Calu3 (cell line): Measurements from ENCODE around the gene NUDCD3. TPM values are rescaled to one million over a fixed set of nuclear protein-coding genes. Genes with fewer than 3 reads are reported as not detected.
"Not testable (repeated sequence)": the region's sequence is repeated elsewhere in the genome, so short reads cannot be mapped to it uniquely, and the experiment has no call there.

ENCODE experiments used
- BruUV-seq: library from RNA; stranded (reverse); fragments of 400-500 nt; replicated peaks from 2 replicates; lab custom pipeline; 2021; lab: Mats Ljungman, UMichigan
- CTCF ChIA-PET: fragments of 300-600 bp; sonication (Branson Sonifier 250); formaldehyde crosslinking; loops from one replicate; lab custom pipeline; 2022; ENCODE audit warnings: antibody characterized with exemption; lab: Charles Lee
- DNase-seq: peaks from one replicate; pipeline ENCODE4 v3.0.0; 2022
- H3K27ac Mint-ChIP-seq: one replicate; pipeline ENCODE4 v1.8.0; 2022; ENCODE audit warnings: mixed read lengths; ENCODE audit not compliant: unreplicated experiment
- H3K27me3 Mint-ChIP-seq: one replicate; pipeline ENCODE4 v1.8.0; 2022; ENCODE audit warnings: mixed read lengths; ENCODE audit not compliant: unreplicated experiment
- H3K36me3 Mint-ChIP-seq: one replicate; pipeline ENCODE4 v1.8.0; 2022; ENCODE audit warnings: mild to moderate bottlenecking, moderate library complexity, mixed read lengths; ENCODE audit not compliant: insufficient read depth, unreplicated experiment
- H3K4me1 Mint-ChIP-seq: one replicate; pipeline ENCODE4 v1.8.0; 2022; ENCODE audit warnings: mild to moderate bottlenecking, low read depth, mixed read lengths; ENCODE audit not compliant: unreplicated experiment
- H3K4me3 Mint-ChIP-seq: one replicate; pipeline ENCODE4 v1.8.0; 2022; ENCODE audit warnings: mild to moderate bottlenecking, low read depth, moderate library complexity, mixed read lengths; ENCODE audit not compliant: unreplicated experiment
- H3K9me3 Mint-ChIP-seq: one replicate; pipeline ENCODE4 v1.8.0; 2022; ENCODE audit warnings: low read depth, mixed read lengths; ENCODE audit not compliant: unreplicated experiment
- intact Hi-C: fragments of 100-400 bp; cut with micrococcal nuclease; formaldehyde crosslinking; loops from one replicate; pipeline ENCODE4 v1.10.0; 2022; ENCODE audit not compliant: unreplicated experiment
- total RNA-seq: library from RNA; stranded (reverse); gene quantifications from 2 replicates; pipeline ENCODE4 v1.2.3, GENCODE V29; 2022
- TF ChIP-seq, protein P1 (sequence below): fragments of 200-600 bp; IDR thresholded peaks from one replicate; pipeline ENCODE4 v1.8.0; 2022; ENCODE audit warnings: antibody characterized with exemption; ENCODE audit not compliant: unreplicated experiment

Gene NUDCD3
- total RNA-seq, 1 experiment from 2014 or later = 176 TPM

DNA sequence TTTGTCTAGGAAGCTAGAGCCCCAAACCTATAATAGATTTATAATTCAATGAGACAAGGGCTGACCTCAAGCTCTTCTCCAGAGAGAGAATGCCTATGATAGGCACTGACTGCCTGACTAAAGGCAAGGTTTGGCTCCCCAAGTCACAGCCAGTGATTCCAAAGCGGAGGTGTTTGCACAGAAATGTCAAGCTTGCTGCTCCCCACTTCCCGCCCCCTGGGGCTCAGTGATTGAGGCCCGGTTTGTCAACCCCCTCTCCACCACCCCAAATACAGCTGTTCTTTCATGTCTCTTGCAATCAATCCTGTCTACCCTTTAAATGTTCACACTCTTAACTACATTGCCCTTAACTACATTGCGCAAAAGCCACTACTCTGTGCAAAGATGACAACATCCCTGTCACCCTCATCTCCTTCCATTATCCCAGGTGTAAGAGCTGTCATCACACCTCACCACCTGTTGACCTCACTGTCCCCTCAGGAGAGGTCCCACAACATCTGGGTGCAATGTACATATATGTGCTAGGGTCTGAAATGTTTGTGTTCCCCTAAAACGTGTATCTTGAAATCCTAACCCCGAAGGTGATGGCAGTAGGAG lies 58.0 kb downstream of the NUDCD3 start:
- Mint-ChIP-seq H3K27me3 (no peaks in the 10 kb centered on the region), H3K4me1 (peaks cover 9% of the 10 kb centered on the region), H3K9me3 (no peaks in the 10 kb centered on the region), H3K4me3 (no peak overlapping the region), H3K27ac (no peak overlapping the region), H3K36me3 (peaks cover 4% of the 10 kb centered on the region)
- intact Hi-C loops = no loop called here
- DNase-seq = no peak
- TF ChIP-seq, protein P1, sequence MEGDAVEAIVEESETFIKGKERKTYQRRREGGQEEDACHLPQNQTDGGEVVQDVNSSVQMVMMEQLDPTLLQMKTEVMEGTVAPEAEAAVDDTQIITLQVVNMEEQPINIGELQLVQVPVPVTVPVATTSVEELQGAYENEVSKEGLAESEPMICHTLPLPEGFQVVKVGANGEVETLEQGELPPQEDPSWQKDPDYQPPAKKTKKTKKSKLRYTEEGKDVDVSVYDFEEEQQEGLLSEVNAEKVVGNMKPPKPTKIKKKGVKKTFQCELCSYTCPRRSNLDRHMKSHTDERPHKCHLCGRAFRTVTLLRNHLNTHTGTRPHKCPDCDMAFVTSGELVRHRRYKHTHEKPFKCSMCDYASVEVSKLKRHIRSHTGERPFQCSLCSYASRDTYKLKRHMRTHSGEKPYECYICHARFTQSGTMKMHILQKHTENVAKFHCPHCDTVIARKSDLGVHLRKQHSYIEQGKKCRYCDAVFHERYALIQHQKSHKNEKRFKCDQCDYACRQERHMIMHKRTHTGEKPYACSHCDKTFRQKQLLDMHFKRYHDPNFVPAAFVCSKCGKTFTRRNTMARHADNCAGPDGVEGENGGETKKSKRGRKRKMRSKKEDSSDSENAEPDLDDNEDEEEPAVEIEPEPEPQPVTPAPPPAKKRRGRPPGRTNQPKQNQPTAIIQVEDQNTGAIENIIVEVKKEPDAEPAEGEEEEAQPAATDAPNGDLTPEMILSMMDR = no peak
- CTCF ChIA-PET = no interaction called here
- BruUV-seq = no TSS peak

DNA sequence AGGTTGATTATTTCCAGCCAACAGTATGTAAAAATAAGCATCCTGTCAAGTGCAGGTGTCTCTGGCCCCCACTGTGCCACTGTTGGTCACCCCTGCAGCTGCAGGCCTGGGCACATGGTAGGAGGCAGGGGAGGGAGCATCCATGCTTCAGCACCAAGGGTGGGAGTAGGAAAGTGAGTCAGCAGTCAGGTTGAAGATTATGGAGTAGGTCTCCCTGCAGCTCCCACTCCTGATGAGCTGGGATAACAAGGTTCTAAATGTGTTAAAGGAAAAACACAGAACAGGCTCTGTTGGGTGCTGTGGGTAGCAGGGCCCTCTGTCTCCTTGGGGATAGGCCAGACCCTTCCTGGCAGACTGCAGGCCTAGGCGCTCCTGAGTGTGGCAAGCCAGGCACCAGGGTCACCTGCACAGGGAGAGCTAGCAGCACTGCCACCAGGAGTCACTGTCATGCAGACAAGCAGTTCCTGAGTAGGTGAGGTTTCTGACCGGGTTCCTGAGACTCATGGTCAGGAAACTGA lies 59.3 kb downstream of the NUDCD3 start:
- TF ChIP-seq, protein P1 = no peak
- no TSS peak for BruUV-seq
- H3K4me3 Mint-ChIP-seq = no peak overlapping the region
- no peaks in the 10 kb centered on the region for H3K9me3 Mint-ChIP-seq
- peaks cover 12% of the 10 kb centered on the region for H3K36me3 Mint-ChIP-seq
- DNase-seq = no peak
- H3K4me1 Mint-ChIP-seq = peaks cover 9% of the 10 kb centered on the region
- CTCF ChIA-PET = interaction anchor here (0.7 to 1.0 kb wide), 3 partner anchors 12 to 1821 kb away, joined by 3 to 6 read pairs (median 6); no protein-coding TSS in a partner anchor
- H3K27ac Mint-ChIP-seq = no peak overlapping the region
- H3K27me3 Mint-ChIP-seq = no peaks in the 10 kb centered on the region
- intact Hi-C loops = no loop called here

DNA sequence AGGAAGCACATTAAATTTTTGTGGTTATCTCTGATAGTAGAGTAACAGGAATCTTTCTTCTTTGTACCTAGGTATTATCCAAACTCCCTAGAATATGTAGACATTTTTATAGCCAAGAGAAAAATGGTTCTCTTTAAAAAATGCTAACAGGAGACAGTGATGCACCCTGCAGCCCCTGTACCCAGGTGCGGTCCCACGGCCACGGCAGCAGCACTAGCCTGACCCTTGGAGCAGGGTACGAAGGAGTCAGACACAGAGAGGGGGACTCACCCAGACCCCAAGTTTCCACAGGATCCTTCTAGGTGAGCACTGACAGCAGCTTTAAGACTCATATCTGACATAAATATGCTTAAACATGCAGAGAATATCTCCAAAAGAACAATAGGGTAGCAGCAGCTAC lies 60.4 kb downstream of the NUDCD3 start:
- Mint-ChIP-seq H3K4me3 (no peak overlapping the region), H3K27ac (no peak overlapping the region), H3K4me1 (peaks cover 9% of the 10 kb centered on the region), H3K9me3 (no peaks in the 10 kb centered on the region), H3K27me3 (no peaks in the 10 kb centered on the region), H3K36me3 (peaks cover 21% of the 10 kb centered on the region)
- DNase-seq = no peak
- no TSS peak for BruUV-seq
- TF ChIP-seq, protein P1 = no peak
- CTCF ChIA-PET = interaction anchor here (0.7 to 1.0 kb wide), 2 partner anchors 11 to 22 kb away, joined by 3 to 4 read pairs; no protein-coding TSS in a partner anchor
- intact Hi-C loops = no loop called here

DNA sequence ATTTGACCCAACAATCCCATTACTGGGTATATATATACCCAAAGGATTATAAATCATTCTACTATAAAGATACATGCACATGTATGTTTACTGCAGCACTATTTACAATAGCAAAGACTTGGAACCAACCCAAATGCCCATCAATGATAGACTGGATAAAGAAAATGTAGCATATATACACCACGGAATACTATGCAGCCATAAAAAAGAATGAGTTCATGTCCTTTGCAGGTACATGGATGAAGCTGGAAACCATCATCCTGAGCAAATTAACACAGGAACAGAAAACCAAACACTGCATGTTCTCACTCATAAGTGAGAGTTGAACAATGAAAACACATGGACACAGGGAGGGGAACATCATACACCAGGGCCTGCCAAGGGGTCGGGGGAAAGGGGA lies 65.7 kb downstream of the NUDCD3 start:
- intact Hi-C loops, BruUV-seq, H3K9me3 Mint-ChIP-seq, H3K27ac Mint-ChIP-seq, H3K27me3 Mint-ChIP-seq, CTCF ChIA-PET, H3K4me3 Mint-ChIP-seq, DNase-seq: not testable (repeated sequence)
- Mint-ChIP-seq H3K4me1 (peaks cover 42% of the 10 kb centered on the region), H3K36me3 (peaks cover 41% of the 10 kb centered on the region)

DNA sequence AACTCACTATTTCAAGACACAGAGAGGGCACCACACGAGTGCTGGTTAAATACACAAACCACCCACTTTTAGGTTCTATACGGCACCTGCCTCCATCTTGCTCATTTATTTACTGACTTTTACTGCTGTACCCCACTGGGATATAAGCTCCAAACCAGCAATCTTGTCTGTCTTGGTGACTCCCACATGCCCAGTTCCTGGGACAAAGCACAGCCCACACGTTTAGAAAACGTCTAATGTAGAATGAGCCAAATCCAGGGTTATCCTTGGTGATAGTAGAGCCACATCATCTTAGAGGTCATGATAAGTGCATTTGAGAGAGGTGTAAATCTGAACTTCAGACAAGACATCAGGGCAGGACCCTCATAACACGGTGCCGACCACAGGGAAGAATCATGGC lies 73.5 kb downstream of the NUDCD3 start:
- CTCF ChIA-PET = interaction anchor here (0.5 to 1.8 kb wide), 4 partner anchors 9 to 16 kb away, joined by 3 to 6 read pairs (median 4); no protein-coding TSS in a partner anchor
- no peaks in the 10 kb centered on the region for H3K27me3 Mint-ChIP-seq
- BruUV-seq = no TSS peak
- intact Hi-C loops = no loop called here
- peaks cover under 1% of the 10 kb centered on the region for H3K9me3 Mint-ChIP-seq
- no peak overlapping the region for H3K4me3 Mint-ChIP-seq
- TF ChIP-seq, protein P1 = no peak
- no peak overlapping the region for H3K27ac Mint-ChIP-seq
- DNase-seq = no peak
- peaks cover 32% of the 10 kb centered on the region for H3K36me3 Mint-ChIP-seq
- peaks cover 63% of the 10 kb centered on the region for H3K4me1 Mint-ChIP-seq
